ENCODE data around the gene NUP210L.
A peak's percentile ranks its signal among the peaks of the same experiment; 100 is the strongest.

Gene NUP210L

DNA sequence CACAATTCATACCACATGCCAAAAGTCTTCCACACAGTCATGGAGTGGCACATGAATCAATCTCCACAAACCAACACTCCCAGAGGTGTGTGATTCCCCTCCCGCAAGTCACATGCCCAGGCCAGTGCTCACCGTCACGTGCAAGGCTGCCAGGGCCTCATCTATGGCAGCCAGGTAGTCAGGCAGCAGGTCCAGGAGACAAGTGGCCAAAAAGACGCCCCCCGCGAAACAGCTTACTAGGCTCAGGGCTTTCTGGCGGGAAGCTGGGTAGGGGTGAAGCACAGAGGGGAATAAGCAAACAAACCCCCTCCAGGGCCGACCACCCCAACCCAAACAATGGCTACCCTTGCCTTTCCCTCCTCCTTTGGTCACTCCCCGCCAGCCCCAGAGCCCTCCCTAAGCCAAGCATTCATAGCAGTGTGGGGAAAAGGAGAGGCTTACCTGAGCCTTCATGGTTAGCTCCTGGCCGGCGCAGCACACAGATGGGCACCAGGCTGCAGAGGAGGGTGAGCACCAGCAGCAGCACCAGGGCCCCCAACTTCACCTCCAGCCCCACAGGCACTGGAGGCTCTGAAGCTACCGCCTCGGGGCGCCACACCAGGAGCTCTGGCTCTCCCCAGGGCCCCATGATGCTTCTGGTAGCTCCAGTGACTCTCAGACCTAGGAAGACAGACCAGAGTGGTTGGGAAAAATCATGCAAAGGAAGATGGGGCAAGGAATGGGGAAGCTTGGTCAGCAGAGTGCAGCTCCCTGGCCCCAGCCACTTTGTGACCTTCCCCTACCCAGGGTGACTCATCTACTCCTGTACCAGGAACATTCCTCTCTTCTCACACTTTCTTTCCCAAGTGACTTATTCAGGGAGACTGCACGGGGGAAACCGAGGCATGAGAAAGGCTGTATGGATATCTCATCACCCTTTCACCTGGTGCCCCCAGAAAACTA is 192.5 kb downstream of the NUP210L start:
- DNase-seq, result peak; percentile 79

DNA sequence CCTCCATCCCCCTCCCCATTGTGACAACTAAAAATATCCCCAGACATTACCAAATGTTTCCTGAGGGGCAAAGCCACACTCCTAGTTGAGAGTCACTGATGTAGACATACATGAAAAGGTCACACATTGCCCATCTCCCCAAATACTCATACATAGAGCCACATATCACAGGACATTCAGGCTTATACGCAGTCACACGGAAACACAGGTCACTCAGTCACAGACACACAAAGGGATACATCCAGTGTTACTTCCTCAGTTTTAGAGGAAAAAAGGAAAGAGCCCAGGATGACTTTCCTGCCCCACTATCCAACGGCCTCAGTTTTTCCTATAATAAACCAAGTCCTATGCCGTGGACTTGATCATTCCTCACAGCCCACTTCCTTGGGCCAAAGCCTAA is 193.5 kb downstream of the NUP210L start:
- peak; percentile 27 for DNase-seq

GRCh38 chr1:153960206-153960605 is 194.7 kb downstream of the NUP210L start:
- no peak for DNase-seq

DNA sequence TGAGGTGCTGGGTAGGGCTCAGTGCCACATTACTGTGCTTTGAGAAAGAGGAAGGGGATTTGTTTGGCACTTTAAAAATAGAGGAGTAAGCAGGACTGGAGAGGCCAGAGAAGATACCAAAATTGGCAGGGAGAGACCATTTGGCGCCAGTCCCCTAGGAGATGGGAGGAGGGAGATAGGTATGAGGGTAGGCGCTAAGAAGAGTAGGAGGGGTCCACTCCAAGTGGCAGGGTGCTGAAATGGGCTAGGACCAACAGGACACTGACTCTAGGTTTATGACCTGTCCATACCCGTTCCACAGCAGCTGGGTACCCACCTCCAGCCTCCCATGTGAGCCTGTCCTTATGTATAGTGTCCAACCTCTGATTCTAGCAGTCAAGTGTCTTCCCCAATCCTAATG is 195.4 kb downstream of the NUP210L start:
- no peak for DNase-seq

DNA sequence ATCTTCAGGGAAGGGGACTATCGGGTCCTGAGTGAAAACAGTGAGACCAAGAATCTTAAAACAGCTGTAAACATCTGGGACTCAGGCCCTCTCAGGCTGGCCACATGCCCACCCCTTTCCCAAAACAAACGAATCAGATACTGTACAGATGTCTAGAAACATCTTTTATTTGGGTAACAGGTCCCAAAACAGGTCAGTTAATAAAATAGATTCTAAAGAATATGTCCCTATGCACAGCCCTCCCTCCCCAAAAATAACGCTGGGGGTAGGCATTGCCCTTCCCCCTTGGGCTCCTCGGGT is 196.0 kb downstream of the NUP210L start:
- DNase-seq, result no peak

GRCh38 chr1:153958111-153958960 is 196.5 kb downstream of the NUP210L start, which contains the start of gene CRTC2:
Gene CRTC2 (minus strand): TSS chr1:153958612. CDS start chr1:153958497, 115 bp downstream.
- DNase-seq, result peak; percentile 99

DNA sequence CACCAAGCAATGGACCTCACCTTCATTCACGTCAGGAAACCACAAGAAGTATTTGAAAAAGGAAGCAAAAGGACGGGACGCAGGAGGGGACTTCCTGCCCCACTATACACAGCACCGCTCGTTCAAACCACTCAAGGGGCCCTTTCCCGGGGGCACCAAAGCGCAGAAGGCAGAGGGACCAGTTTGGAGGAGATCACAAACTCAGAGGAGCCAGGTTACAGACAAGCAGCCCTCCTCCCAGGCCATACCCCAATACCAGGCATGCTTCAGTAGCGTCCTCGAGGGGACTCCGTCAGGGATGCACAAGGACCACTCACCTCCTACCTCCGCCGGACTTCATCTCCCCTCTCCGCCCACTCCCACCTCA is 197.1 kb downstream of the NUP210L start:
- DNase-seq, result peak; percentile 47

DNA sequence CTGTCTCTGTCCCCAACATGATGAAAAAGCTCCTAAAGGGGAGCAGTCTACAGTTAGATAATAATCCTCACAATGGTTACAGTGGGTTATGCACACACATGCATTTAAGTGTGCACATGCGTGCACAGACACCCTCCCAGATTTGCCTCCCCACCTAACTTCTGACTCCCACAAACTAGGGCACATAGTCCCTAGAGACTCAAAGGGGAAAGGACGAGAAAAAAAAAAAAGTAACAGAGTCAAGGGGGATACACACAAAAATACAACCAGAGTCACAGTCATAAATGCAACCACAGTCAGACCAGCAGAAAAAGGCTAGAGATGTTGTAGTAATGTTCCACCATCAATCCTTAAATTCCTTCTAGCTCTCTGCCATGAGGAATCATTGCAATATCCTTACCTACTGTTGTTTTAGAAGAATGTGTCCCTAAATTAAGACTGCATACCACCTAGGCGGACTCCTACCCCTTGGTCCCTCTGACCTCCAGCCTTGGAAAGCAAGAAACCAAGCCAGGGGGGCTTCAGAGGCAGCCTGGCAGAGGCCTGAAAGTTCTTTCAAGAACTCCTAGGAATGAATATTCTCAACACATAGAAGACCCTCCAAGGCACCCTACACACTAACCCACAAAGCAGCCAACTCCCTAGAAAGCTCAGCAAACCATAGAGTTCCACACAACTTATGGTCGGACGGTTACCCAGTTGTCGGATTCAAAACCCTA is 197.7 kb downstream of the NUP210L start:
- no peak for DNase-seq

DNA sequence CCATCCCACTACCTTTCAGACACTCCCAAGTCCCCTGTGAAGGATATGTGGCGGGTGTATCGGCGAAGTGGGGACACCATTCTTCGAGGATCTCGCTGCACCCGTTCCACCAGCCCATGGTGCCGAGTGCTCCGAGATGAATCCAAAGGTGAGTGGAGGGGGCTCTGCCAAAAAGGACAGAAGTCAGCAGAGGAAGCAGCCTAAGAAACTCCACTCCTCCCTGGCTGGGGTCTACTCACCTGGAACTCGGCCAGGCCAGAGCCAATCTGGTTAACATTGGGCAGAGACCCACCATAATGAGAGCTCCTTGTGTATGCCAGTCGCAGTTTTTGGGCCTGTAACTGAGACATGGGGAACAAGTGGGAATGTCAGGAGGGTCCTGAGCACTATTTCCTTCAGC is 200.0 kb downstream of the NUP210L start:
- DNase-seq, result no peak

DNA sequence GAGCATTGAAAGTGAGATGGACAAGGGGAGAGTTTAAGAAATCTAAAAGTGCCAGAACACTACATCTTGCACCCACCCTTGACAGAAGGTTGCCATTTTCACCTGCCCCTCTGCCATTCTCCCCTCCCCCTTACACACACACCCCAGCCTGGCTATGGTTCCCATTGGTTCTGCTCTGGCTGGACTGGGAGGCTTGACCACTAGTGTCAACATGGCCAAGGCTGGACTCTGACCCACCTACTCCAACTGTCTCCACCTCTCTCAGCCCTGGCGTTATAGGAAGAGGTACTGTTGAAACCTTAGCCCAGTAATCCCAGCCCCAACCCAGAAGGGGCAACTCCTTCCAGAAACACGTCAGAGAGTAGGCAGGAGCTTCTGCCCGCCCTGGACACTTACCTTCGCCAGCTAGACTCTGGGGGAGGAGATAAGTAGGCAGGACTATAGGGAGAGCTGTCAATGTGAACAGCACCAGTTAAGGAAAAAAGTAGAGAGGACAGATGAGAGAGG is 201.0 kb downstream of the NUP210L start:
- DNase-seq, result no peak

DNA sequence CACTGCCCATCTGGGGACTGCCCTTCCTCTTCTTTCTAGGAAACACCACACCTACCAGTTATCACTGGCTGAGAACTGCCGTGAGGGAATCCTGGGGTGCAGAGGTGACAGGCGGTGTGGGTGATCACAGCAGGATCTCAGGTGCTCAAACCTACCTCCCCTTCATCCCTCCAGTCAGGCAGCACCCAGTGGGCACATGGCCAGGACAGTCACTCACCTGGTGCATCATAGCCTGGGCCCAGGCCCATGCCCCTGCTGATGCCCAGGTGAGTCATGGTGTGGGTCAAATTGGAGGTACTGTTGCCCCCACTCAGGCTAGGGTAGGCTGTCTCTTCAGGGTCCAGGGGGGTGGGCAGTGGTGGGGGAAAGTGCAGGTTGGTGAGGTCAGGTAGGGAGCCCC is 203.1 kb downstream of the NUP210L start:
- DNase-seq, result no peak

DNA sequence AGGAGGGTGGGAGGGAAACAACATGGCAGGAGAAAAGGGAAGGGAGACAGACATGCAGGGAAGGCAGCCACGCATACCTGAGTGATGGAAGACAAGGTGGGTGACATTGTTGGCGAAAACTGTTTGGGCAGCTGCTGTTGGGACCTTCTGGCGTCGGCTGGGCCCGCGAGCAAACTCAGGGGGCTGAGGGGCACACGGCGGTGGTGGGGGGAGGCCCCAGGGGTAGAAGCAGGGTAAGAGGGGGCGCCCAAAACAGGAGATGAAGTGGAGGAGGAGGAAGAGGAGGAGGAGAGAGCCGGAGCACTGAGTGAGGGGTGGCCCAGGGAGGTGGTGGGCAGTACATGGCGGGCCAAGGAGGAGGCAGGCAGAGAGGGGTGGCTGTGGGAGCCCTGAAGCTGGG is 203.7 kb downstream of the NUP210L start:
- no peak for DNase-seq

DNA sequence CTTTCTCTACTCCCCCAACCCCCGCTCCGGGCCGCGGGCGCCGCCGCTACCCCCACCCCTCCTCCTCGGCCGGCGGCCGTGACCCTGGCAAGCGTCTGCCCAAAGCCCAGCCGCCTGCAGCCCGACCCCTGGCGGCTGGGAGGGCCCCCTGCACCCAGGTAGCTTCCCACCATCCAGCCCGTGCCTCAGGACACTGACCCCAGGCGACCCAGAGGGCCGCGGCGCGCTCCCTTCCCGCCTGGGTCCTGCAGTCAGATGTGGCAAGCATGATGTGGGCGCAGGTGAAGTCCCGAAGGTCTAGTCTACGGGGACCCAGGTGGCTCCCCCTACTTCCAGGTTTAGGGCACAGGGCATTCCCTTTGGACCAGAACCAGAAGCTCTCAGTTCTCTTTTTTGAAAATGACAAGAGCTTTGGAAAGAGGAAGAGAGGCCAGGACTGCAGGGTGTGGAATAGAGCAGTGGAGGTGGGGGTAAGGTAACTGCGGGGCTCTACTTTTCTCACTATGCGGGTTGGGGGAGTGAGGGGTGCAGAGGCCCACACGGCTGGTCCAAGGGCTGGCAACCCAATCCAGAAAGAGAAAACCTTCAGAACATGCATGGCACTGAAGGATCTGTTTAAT is 208.1 kb downstream of the NUP210L start, which contains the start of gene DENND4B:
Gene DENND4B, minus strand, starts transcription at position 97 of the 620 bp plus-strand sequence. CDS start 2,344 bp downstream, outside the sequence.
- DNase-seq, result peak; percentile 83

DNA sequence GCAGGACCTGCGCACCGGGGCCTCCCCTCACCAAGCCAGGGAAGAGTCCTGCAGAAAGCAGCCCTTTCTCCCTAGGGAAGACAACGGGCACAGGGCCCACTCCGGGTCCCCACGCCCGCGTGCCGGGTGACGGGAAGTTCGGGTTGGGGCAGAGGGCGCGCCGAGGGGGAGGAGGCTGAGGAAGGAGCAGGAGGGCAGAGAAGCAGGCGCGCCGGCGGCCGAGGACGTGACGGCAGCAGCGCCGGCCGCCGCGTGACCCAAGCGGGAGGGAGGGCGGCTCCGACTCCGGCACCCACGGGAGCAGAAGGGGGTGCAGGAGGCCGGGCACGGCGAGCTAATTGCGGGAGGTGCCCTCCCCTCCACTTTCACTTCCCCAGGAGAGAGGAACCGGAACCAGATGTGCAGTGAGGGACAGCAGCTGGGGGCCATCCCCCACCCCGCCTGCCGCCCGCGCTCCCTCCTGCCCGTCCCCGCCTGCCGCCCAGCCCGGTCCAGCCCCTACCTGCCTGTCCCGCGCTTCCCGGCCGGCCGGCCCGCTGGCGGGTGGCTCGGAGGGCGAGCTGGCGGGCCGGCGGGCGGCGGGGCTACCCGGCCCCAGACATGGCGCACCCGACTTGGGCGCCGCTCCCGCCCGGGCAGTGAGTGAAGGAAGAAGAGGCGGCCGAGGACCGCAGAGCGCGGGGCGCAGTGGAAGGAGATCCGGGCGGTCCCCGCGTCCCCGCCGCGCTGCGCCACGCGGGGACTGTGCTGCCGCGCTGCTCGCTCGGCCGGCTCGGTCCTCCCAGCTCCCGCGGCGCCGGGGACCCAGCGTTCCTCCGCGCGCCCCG is 208.9 kb downstream of the NUP210L start:
- peak; percentile 99 for DNase-seq

- peak; percentile 93 for DNase-seq
These were observed 209.6 kb downstream of the NUP210L start for GRCh38 chr1:153945131-153945794.

GRCh38 chr1:153944827-153945117 is 210.1 kb downstream of the NUP210L start:
- DNase-seq, result no peak

- DNase-seq, result peak; percentile 80
These were observed 210.7 kb downstream of the NUP210L start for GRCh38 chr1:153944005-153944826.

DNA sequence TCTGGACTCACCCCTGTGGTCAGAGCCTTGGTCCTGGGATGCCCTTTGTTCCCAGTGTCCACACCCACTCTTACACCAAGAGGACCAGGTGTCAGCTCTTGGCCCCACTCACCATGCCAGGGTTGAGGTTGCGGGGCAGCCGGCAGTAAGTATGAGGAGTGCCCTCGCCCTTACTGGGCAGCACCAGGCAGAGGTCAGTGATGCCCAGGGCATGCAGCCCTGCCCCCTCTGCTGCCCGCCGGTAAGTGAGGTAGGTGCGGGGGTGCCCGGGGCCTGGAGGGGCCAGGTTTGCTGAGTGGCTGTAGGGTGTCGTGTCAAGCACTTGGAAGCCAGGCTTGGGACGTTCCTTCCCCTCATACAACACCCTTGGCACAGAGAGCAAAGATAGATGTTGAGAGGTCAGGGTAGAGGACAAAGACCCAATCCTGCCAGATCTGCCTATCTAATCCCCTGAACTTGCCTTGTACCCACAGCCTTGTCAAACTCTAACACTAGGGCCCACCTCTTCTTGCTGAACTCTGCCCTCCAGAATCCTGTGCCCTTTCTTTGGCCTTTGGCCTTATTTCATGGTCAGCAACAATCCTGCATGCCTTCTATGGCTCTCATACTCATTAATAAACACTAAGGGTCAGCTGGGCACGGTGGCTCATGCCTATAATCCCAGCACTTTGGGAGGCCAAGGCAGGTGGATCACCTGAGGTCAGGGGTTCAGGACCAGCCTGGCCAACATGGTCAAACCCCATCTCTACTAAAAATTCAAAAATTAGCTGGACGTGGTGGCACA is 211.9 kb downstream of the NUP210L start:
- no peak for DNase-seq

All from inflammatory macrophage treated with lipopolysaccharide for 4 hours (primary cell).